Iris pigment epithelial cell (primary cell): ENCODE data around the gene COL7A1.
"Not testable (repeated sequence)": the region's sequence is repeated elsewhere in the genome, so short reads cannot be mapped to it uniquely, and the experiment has no call there.

Source experiments
- DNase-seq: peaks from one replicate; pipeline ENCODE4 v3.0.0-alpha.2; 2011; ENCODE audit warnings: low read depth

COL7A1 gene

GRCh38 chr3:48543271-48543866 lies 51.8 kb downstream of the COL7A1 start:
- DNase-seq: no peak

- DNase-seq: no peak
Observed at GRCh38 chr3:48538451-48538850, 56.7 kb downstream of the COL7A1 start.

- DNase-seq: no peak
Observed at GRCh38 chr3:48536785-48537184, 58.3 kb downstream of the COL7A1 start.

DNA sequence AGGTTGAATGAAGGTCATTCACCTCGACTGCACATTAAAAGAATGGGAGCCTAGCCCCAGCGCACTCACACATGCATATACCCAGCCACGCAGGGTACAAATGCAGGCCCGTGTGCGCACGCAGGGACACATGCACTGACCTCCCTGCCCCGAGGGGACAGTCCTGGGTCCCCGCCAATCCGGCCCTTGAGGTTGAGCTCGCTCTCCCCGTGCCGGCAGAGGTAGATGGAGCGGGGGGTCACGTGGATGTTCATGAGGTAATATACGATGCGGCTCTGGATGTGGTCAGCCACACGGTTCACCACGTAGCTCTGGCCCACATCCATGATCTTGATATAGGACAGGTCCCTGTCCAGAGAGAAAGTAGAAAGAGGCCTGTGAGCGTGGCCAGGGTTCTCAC lies 59.0 kb downstream of the COL7A1 start:
- no peak for DNase-seq

DNA sequence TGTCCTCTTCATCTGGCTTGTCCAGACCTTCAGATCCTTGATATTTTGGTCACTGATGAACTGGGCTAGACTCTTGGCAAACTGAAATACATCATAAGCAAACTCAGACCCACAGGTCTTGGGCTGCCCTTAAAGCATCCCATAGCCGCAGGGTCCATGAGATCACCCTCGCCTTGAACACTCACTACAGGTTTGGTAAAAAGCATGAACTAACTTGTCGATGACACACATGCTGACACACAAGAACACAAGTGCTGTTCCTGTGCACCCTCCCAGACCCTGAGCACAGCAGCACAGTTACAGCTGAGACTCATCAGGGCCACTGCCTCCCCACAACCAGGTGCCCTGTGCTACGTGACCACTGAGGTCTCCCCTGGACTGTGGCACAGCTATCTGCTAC lies 59.6 kb downstream of the COL7A1 start:
- DNase-seq: no peak

- DNase-seq: no peak
Observed at GRCh38 chr3:48532977-48533337, 62.2 kb downstream of the COL7A1 start.

DNA sequence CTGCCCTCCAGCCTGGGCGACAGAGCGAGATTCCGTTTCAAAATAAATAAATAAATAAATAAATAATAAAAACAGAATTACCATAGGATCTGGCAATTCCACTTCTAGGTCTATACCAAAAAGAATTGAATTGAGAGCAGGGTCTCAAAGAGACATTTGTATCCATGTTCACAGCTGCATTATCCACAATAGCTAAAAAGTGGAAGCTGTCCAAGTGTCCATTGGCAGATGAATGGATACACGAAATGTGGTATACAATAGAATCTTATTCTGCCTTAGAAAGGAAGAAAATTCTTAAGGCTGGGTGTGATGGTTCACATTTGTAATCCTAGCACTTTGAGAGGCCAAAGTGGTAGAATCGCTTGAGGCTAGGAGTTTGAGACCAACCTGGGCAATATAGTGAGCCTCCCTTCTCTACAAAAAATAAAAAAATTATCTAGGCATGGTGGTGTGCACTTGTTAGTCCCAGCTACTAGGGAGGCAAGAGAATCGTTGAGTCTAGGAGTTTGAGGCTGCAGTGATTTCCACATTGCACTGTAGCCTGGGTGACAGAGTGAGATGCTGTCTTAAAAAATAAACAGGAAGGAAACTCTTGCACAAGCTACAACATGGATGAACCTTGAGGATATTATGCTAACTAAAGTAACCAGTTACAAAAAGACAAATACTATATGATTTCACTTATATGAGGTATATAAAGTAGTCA lies 62.7 kb downstream of the COL7A1 start:
- peak; percentile 25 for DNase-seq

GRCh38 chr3:48530701-48531100 lies 64.4 kb downstream of the COL7A1 start:
- DNase-seq: not testable (repeated sequence)

DNA sequence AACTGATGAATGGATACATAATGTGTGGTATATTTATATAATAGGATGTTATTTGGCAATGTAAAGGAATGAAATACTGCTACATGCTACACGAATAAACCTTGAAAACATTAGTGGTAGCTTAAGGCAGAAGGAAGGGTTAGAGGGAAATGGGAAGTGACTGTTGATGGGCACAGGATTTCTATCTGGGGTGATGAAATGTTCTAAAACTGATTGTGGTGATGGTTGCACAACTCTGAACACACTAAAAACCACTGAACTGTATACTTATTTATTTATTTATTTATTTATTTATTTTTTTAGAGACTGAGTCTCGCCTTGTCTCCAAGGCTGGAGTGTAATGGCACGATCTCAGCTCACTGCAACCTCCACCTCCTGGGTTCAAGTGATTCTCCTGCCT lies 66.4 kb downstream of the COL7A1 start:
- peak; percentile 40 for DNase-seq

DNA sequence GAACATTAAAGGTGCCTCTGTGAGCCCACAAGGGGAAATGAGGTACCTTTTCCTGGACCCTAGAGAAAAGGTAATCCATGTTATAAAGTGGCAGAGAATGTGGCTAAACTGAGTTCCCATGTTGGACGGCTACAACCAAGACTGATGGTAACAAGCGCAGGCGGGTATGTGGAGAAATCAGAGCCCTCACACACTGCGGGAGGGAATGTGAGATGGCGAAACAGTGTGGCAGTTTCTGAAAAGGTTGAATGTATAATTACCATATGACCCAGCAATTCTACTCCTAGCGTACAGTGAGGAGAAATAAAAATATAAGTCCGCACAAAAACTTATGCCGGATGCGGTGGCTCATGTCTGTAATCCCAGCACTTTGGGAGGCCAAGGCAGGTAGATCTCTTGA lies 67.1 kb downstream of the COL7A1 start:
- DNase-seq: no peak

DNA sequence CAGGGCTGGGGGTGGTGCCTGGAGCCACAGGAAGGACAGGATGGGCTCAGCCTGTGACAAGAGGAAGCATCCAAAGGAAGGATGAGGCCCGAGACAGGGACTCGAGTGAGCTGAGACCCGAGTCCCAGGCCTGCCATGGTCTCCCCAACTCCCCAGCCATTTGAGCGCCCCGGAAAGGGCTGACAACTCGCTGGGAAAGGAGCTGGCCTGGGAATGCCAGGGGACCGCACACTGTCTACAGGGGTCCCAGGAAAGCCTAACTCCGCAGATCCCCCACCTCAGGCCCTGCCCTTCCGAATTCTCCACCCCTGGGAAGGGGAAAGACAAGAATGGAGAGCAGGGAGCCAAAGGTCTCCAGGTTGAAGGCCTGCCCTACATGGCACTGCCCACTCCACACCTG lies 70.2 kb downstream of the COL7A1 start:
- no peak for DNase-seq

- DNase-seq: no peak
Observed at GRCh38 chr3:48521635-48522034, 73.5 kb downstream of the COL7A1 start.

DNA sequence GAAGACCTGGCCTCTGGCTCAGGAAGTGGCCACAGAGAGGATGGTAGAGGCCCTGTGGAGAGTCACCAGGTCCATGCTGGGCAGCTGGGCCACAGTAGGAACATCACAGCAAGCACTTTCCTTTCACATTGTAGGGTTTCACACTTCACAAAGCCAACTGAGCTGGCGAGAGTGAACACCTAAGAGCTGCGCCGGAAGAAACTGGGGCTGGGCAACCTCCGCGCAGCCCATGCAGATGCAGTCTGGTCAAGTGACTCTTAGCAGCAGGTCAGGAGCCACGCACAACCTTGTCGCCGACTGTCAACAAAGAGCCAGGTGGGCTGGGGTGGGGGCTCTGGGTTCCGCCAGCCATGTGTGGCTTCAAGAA lies 75.9 kb downstream of the COL7A1 start:
- no peak for DNase-seq

DNA sequence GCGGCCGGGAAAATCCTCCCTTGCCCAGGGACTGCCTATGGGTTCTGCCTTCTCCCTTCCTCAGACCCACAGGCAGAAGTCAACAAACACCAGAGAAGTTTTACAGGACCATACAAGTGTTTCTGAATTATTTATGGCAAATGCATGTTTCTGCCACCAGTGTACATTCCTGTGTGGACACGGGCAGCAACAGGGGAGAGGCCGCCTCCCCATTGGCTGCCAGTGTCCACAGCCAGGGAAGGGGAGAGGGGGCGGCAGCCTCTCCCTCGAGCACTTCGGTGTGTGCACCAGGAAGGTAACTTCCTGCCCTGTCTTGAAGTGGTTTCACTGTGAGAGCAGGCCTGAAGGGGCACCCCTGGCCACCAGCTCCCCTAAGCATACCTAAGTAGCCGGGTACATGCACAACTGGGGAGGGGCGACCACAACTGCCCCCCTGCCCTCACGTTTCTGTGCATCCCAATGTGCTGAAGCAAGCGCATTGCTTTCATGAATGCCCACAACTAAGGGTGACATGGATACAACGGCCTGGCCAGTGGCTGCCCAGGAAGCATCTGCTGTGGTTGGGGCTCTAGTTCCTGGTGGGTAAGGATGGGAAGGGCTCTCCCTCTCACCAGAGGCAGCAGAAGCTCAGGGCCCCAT lies 76.4 kb downstream of the COL7A1 start:
- no peak for DNase-seq

DNA sequence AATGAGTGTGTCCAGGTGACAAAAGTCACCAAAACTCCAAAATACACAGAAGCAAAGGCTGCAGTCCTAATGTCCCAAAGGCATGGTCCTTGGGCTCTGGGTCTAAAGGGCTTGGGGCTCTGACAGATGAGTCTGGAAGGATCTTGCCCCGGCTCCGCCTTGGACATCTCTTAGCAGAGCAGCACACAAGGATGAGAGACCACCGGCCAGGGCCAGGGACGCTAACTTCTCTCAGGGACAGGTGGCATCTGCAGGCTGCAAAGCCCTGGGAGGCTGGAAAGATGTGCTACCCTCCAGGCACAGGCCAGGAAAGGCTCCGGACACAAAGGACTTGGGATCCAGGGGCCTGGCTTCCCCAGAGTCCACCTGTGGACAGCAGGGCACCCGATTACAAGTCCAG lies 77.1 kb downstream of the COL7A1 start:
- DNase-seq: no peak

DNA sequence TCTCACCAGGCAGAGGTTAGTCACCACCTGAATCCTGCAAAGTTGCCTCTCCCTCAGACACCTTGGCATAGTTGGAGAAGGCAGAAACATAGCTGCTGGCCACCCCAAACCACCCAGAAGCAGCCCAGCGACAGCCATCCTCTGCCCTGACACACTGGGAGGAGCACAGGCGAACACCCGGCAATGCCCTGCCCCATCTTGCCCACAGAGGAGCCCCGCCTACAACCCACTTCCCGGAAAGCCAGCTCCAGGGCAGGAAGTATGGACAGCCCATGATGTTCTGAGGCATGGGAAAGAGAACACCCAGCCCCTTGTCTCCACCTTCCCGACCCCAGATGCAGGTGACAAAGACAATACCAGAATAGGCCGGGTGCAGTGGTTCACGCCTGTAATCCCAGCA lies 78.6 kb downstream of the COL7A1 start:
- DNase-seq: no peak

DNA sequence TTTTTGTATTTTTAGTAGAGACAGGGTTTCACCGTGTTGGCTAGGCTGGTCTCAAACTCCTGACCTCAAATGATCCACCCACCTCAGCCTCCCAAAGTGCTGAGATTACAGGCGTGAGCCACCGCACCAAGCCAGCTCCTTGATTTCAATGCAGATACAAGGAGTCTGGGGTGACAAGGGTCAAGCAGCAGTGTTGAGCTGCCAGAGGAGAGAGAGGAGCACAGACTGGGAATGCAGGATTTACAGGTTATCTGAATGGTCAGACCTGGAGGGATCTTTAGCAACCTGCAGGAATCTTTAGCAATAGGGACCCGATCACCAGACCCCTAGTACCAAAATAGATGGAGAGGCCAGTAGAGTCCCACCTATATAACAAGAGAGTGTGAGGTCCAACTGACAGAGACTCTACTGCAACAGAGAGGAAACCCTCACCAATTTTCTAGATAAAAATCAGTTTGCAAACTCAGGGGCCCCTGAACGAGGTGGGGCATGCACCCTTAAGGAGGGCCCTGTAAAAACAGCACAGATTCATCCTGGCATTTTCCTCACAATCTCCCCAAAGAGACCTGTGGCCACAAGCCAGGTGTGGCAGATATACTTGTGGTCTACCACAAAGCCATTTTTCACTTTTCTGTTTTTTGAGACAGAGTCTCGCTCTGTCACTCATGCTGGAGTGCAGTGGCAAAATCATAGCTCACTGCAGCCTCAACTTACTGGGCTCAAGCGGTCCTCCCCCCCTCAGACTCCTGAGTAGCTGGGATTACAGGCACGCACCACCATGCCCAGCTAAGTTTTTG lies 80.5 kb downstream of the COL7A1 start:
- DNase-seq: no peak
